Measurements from ENCODE around the gene OLFML1. TPM values are rescaled to one million over a fixed set of nuclear protein-coding genes. Genes with fewer than 3 reads are reported as not detected.

The OLFML1 gene
- total RNA-seq (not detected), polyA plus RNA-seq (under 1 TPM in 2 of 3 donors, not detected in 1; 0.15 to 0.22 TPM), total RNA-seq (0 reads per million in 6 experiments)

DNA sequence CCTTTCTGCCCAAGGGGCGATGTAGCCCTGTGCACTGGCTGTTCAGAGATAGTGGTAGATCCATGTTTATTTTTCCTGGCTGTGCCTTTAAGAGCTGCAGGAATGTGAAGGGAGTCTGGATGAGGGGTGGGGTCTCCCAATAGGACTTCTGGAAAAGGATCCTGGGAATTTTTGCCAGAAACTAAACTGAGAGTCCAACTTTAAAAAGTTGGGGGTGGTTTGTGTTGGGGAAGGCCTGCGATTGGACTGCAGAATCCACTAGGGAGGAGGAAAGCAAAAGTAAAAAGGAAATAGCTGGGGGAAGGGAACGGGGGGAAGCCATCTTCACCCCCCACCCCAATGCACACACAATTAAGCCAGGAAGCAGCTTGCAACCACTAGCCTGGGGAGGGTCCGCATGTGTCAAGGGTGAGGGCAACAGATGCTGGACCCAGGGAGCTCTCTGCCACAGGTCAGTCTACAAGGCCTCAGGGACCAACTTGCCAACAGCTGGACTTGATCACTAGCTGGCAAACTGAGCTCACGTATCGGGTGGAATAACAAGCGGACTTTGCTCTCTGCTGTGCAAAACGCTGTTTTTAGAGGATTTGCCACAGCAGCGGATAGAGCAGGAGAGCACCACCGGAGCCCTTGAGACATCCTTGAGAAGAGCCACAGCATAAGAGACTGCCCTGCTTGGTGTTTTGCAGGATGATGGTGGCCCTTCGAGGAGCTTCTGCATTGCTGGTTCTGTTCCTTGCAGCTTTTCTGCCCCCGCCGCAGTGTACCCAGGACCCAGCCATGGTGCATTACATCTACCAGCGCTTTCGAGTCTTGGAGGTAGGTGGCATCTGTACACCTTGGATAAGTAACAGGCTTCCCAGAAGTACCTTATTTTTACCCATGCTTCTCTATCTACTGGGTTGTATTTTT is at the start of gene OLFML1:
OLFML1 (plus strand) TSS at position 321 of the 912 bp plus-strand sequence; CDS start at position 691, 370 bp downstream.
- Mint-ChIP-seq H3K4me1 (no peaks in the 10 kb centered on the region), H3K36me3 (no peaks in the 10 kb centered on the region), H3K27ac (peak within 1 kb of the TSS in 1 of 10 donors; percentile 41), H3K4me3 (no peak within 1 kb of the TSS), H3K9me3 (no peaks in the 10 kb centered on the region), H3K27me3 (peaks cover 0 to 2% (median 0%) of the 10 kb centered on the region in 5 donors)
- DNase-seq (no peak), ATAC-seq (no peak)
- POLR2A ChIA-PET = no interaction called here

DNA sequence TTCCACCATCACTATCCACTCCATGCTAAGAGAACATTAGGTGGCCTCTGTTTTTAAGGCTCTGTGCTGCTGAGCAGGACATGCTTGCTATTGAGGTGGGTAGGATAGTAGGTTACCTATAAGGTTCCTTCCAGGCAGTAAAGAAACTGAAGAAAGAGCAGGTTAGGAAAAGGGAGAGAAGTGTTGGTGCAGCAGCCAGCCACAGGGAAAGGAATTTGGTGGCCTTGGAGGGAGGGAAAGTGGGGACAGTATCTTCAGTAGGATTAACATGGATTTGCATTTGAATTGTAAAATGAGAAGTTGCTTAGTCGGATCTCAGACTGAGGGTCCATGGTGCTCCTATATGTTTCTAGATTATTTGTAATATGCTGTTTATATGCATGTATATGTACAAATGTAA is 49.2 kb upstream of the OLFML1 start:
- Mint-ChIP-seq H3K27me3 (no peaks in the 10 kb centered on the region), H3K4me1 (peaks cover 8 to 32% (median 15%) of the 10 kb centered on the region in 4 donors), H3K36me3 (peaks cover under 1 to 8% (median 2%) of the 10 kb centered on the region in 3 donors), H3K27ac (peak overlapping the region in 9 of 10 donors; percentile 56 to 94 (median 87)), H3K9me3 (peaks cover 0 to under 1% (median 0%) of the 10 kb centered on the region in 9 donors), H3K4me3 (peak overlapping the region in 7 of 10 donors; percentile 65 to 76 (median 71))
- POLR2A ChIA-PET = no interaction called here
- DNase-seq (no peak), ATAC-seq (no peak)

DNA sequence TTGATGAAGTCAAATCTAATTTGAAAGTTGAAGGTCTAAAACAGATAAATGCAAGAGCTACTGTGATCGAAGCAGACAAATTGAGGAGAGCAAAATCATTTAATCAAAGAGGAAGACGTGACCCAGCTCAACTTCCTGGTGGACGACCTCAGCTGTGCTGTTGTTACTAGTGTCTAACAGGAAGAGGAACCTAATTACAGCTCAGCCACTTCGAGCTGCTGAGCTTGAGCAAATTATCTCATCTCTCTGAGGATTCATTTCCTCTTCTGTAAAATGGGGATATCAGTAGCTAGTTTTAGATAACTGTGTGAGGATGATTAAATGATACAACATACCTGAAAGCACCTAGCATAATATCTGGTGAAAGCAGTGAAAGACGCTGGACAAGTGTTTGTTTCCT is 48.6 kb upstream of the OLFML1 start:
- H3K4me1 Mint-ChIP-seq = peaks cover 8 to 32% (median 15%) of the 10 kb centered on the region in 4 donors
- peak overlapping the region; percentile 36 to 94 (median 86) for H3K27ac Mint-ChIP-seq
- H3K36me3 Mint-ChIP-seq = peaks cover 0 to 8% (median 2%) of the 10 kb centered on the region in 3 donors
- DNase-seq (peak in 3 of 10 donors; percentile 3 to 11 (median 4)), ATAC-seq (peak; percentile 62 to 68)
- POLR2A ChIA-PET = no interaction called here
- peak overlapping the region in 9 of 10 donors; percentile 16 to 76 (median 70) for H3K4me3 Mint-ChIP-seq
- H3K9me3 Mint-ChIP-seq = no peaks in the 10 kb centered on the region
- H3K27me3 Mint-ChIP-seq = no peaks in the 10 kb centered on the region

DNA sequence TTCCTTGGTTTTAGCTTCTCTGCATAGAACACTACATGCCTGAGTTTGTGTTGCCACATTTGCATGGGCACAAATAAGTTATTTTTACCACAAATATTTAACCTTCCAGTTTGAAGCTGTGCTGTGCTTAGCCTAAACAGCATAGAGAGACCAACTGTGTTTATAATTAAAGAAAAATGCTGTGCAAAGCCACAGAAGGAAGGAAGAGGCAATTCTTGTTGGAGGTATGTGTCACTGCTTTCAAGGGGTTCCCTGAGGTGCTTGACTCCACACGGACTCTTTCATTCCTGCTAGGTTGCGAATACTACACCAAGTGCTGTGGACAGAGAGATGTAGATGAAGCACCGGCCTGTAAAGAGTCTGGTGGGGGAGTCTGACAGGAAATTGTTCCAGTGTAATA is 47.6 kb upstream of the OLFML1 start:
- Mint-ChIP-seq H3K4me1 (peaks cover 8 to 32% (median 15%) of the 10 kb centered on the region in 4 donors), H3K36me3 (peaks cover 0 to 6% (median 2%) of the 10 kb centered on the region in 3 donors), H3K27ac (peak overlapping the region in 3 of 10 donors; percentile 38 to 61 (median 48)), H3K4me3 (no peak overlapping the region), H3K27me3 (no peaks in the 10 kb centered on the region), H3K9me3 (no peaks in the 10 kb centered on the region)
- POLR2A ChIA-PET = no interaction called here
- ATAC-seq (no peak), DNase-seq (no peak)

DNA sequence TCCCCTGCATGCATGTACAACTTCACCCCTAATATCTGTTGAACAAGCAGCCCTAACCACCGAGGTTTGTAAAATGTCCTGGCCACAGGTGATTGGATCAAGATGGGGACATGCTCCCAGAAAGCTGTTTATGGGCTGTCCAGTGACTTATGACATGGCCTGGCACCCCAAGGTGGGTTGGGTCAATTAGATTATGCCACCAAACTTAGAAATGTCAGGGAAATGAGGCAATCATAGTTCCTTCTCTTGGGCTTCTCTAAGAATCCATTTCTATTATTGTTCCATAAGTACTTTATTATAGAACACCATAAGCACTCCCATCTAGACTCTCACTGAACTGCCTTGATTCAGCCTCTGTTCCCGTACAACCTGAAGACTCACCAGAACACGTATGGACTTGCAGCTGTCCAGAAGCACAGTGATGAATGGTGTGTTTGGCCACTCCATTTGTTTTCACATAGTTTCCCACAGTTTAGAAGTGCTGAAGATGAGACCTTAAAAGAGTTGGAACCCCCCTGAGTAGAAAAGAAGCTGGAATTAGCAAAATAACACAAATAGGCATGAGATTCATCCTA is 45.5 kb upstream of the OLFML1 start:
- DNase-seq (no peak), ATAC-seq (no peak)
- peak overlapping the region in 1 of 10 donors; percentile 67 for H3K27ac Mint-ChIP-seq
- no peaks in the 10 kb centered on the region for H3K27me3 Mint-ChIP-seq
- POLR2A ChIA-PET = no interaction called here
- H3K4me3 Mint-ChIP-seq = no peak overlapping the region
- H3K9me3 Mint-ChIP-seq = no peaks in the 10 kb centered on the region
- H3K36me3 Mint-ChIP-seq = peaks cover 0 to 4% (median 2%) of the 10 kb centered on the region in 3 donors
- H3K4me1 Mint-ChIP-seq = peaks cover 8 to 32% (median 15%) of the 10 kb centered on the region in 4 donors

DNA sequence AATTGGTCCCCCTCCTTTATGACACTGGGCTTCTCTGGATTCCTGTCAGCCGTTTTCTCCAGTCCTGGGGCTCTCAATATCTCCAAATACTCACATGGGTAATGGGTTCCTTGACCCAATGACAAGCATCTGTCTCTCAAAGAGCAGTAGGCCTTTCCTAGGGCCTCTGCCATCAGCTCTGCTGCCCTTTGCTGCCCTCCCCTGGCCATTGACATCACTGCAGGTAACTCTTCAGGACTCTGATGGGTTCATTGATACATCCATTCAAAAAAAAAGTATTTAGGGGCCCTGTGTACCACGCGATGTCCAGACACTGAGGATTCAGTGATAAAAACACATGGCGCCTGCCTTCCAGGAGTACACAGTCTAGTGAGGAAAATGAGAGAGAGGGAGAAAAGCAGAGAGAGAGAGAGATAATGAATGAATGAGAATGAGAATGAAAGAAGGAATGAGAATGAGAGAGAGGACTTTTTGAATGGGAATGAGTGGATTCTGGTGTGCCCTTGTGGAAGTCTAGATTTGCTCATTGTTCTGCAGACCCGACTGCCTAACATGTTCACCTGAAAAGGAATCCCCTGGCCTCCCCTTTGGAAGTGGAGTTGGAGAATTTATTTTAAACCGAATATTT is 42.6 kb upstream of the OLFML1 start:
- Mint-ChIP-seq H3K36me3 (peaks cover 0 to 4% (median 2%) of the 10 kb centered on the region in 3 donors), H3K4me3 (no peak overlapping the region), H3K4me1 (peaks cover 0 to 9% (median 0%) of the 10 kb centered on the region in 4 donors), H3K27me3 (peaks cover 0 to 8% (median 2%) of the 10 kb centered on the region in 5 donors), H3K27ac (no peak overlapping the region), H3K9me3 (no peaks in the 10 kb centered on the region)
- peak; percentile 17 to 84 (median 58) for DNase-seq
- POLR2A ChIA-PET = no interaction called here
- peak; percentile 58 to 76 for ATAC-seq

DNA sequence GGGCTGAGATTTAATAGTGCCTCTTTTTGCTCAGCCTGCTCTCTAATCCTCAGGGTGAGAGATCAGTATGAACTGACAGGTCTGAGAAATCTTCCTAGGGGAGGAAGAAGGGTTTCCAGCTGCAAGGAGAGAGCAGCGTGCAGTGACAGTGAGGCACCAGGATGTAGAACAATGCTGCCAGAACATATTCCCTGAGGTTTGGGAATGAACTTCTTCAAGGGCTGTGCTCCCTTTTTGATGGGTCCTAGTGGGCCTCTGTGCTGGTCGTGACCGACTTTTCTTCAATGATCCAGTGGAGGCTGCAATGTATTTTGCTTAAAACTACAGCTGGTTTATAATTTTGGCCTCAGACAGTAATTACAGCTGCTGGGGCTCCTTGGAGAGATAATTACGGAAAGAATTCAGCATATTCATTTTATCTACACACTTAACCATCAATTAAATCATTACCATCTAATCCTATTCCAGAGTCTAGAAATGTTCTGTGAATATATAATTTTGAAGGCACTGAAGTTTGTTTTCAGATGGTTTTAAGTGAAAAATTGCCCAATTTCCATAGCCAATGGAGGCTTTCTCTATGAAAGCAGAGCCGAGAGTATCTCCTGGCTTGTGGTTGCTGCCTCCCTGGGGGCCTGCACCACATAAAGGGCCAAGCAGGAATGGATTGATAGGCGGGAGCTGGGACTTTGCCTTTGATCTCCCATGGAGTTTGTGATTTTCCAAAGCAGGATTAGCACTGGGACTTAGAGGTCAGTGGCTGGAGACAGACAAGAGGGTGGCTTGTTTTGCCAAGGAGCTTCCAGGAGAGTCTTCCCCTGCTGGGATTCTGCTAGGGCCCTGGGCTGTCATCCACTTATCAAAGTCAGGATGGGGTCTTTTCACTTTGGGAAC is 41.0 kb upstream of the OLFML1 start:
- no peak overlapping the region for H3K27ac Mint-ChIP-seq

DNA sequence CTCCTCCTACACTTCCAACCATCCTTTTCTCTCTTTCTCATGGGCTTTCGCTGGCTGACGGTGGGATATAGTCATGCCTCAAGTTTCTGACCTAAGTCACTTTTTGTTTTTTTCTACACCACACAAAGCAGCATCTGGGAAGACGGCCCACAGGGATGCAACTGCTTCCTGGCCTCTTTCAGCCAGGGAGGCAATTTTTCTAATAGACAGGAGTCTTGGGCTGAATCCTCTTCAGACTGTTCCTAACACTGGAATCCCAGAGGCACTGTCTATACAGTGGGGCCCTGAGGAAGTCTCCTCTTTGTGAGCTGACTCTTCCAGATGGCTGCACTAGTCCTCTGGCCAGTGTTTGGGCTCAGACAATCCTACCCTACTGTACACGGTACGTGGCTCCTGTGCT is 39.7 kb upstream of the OLFML1 start:
- POLR2A ChIA-PET = no interaction called here
- peaks cover 0 to 8% (median 2%) of the 10 kb centered on the region in 5 donors for H3K27me3 Mint-ChIP-seq
- no peaks in the 10 kb centered on the region for H3K4me1 Mint-ChIP-seq
- ATAC-seq = no peak
- no peak for DNase-seq
- H3K36me3 Mint-ChIP-seq = peaks cover 0 to 3% (median 0%) of the 10 kb centered on the region in 3 donors
- H3K27ac Mint-ChIP-seq = peak overlapping the region in 1 of 10 donors; percentile 27
- no peaks in the 10 kb centered on the region for H3K9me3 Mint-ChIP-seq
- H3K4me3 Mint-ChIP-seq = no peak overlapping the region

More for the DNA sequence above, 41.0 kb upstream of the OLFML1 start:
- Mint-ChIP-seq H3K4me3 (no peak overlapping the region), H3K36me3 (peaks cover 0 to 4% (median 1%) of the 10 kb centered on the region in 3 donors), H3K9me3 (no peaks in the 10 kb centered on the region), H3K4me1 (no peaks in the 10 kb centered on the region), H3K27me3 (peaks cover 0 to 8% (median 2%) of the 10 kb centered on the region in 5 donors)
- POLR2A ChIA-PET = no interaction called here
- ATAC-seq (no peak), DNase-seq (no peak)

DNA sequence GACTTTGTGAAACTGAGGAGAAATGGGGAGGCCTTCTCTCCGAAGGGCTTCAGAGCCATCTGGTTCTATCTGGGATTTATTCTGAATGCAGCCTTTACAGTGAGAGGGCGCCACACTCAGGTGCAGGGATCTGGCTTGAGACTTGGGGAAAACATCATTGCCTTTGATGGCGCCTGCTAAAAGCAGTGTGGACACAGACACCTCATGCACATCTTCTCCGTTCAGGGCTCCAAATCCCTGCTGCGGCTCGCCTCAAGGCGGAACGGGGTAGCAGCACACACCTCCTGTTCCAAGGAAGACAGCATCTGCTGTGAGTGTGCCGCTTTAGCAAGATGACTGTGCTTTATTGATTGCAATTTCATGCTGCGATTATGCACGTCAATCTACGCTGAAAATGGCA is 37.1 kb upstream of the OLFML1 start:
- H3K9me3 Mint-ChIP-seq = no peaks in the 10 kb centered on the region
- no peaks in the 10 kb centered on the region for H3K4me1 Mint-ChIP-seq
- peaks cover 0 to 8% (median 2%) of the 10 kb centered on the region in 5 donors for H3K27me3 Mint-ChIP-seq
- no peak for DNase-seq
- no peaks in the 10 kb centered on the region for H3K36me3 Mint-ChIP-seq
- POLR2A ChIA-PET = no interaction called here
- no peak overlapping the region for H3K4me3 Mint-ChIP-seq
- ATAC-seq = no peak
- no peak overlapping the region for H3K27ac Mint-ChIP-seq

DNA sequence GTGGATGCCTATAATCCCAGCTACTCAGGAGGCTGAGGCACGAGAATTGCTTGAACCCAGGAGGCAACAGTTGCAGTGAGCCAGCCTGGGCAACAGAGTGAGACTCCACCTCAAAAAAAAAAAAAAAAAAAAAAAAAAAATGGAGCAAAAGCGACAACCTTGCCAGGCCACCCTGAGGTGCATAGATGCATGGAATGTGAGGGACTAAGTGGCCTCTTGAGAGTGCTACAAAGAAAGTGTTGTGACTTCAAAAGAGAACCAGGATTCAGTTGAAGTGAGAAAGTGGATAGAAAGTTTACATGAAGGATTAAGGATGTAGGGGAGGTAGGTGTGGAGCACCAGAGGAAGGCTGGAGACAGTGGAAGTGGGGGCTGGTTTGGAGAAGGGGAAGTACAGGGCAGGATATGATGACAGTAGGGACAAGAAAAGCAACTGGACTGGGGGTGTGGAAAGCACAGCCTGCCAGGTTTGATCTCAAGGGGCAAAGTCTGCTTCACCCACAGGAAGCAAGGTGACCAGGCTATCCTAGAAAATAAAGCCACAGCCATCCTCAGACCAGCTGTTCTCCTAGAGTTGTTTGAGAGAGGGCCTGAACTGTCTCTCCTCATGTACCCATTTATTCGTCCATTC is 36.0 kb upstream of the OLFML1 start:
- H3K27ac Mint-ChIP-seq = no peak overlapping the region
- DNase-seq = no peak
- H3K27me3 Mint-ChIP-seq = peaks cover 0 to 8% (median 2%) of the 10 kb centered on the region in 5 donors
- H3K4me3 Mint-ChIP-seq = no peak overlapping the region
- POLR2A ChIA-PET = no interaction called here
- no peak for ATAC-seq
- no peaks in the 10 kb centered on the region for H3K4me1 Mint-ChIP-seq
- H3K36me3 Mint-ChIP-seq = no peaks in the 10 kb centered on the region
- no peaks in the 10 kb centered on the region for H3K9me3 Mint-ChIP-seq

DNA sequence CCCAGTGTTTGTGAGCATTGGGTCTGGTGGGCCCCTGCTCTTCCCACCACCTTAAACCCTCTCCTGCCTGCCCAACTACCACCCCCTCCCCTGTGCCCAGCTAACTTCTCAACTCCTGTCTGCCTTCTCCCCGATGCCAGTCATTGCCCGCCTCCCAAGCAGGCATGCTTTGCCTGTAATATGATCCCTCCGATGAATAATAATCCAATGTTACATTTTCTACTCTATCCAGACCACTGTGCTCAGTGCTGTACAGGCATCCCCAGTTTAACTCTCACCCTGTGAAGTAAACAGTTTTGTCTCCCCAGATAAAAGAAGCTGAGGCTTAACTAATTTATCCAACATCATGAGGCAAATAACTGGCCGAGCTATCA is 35.5 kb upstream of the OLFML1 start:
- POLR2A ChIA-PET = no interaction called here
- Mint-ChIP-seq H3K4me1 (no peaks in the 10 kb centered on the region), H3K36me3 (no peaks in the 10 kb centered on the region), H3K27ac (peak overlapping the region in 1 of 10 donors; percentile 47), H3K9me3 (no peaks in the 10 kb centered on the region), H3K4me3 (no peak overlapping the region), H3K27me3 (peaks cover 0 to 8% (median 2%) of the 10 kb centered on the region in 5 donors)
- ATAC-seq (no peak), DNase-seq (no peak)

DNA sequence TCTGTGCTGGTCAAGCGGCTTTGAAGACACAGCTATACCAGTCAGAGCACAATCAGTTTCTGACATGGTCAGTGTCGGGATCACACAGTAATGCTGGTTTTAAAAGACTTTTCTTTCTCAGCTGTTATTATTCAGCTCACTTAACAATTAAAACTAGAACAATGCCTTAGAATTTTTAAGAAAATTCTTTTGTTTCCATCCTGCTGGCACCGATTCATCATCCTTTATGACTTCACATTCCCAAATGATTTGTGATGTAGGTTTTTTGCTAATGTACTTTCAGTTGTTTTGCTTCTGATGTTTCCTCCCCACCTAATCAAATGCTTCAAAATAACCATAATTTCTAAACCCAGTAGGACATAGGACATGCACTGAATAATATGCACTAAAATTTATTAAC is 34.5 kb upstream of the OLFML1 start:
- Mint-ChIP-seq H3K27me3 (peaks cover 0 to 4% (median 0%) of the 10 kb centered on the region in 5 donors), H3K9me3 (no peaks in the 10 kb centered on the region), H3K4me1 (no peaks in the 10 kb centered on the region), H3K36me3 (no peaks in the 10 kb centered on the region), H3K27ac (no peak overlapping the region), H3K4me3 (no peak overlapping the region)
- POLR2A ChIA-PET = no interaction called here
- ATAC-seq (no peak), DNase-seq (no peak)

All from naive thymus-derived CD8-positive, alpha-beta T cell (primary cell).